ENCODE results near the gene ABCC2. TPM values are rescaled to one million over a fixed set of nuclear protein-coding genes. Genes with fewer than 3 reads are reported as not detected.

The ABCC2 gene
- total RNA-seq, 3 donors from 2014 or later = 0.69 to 1.6 (median 1.6) TPM

DNA sequence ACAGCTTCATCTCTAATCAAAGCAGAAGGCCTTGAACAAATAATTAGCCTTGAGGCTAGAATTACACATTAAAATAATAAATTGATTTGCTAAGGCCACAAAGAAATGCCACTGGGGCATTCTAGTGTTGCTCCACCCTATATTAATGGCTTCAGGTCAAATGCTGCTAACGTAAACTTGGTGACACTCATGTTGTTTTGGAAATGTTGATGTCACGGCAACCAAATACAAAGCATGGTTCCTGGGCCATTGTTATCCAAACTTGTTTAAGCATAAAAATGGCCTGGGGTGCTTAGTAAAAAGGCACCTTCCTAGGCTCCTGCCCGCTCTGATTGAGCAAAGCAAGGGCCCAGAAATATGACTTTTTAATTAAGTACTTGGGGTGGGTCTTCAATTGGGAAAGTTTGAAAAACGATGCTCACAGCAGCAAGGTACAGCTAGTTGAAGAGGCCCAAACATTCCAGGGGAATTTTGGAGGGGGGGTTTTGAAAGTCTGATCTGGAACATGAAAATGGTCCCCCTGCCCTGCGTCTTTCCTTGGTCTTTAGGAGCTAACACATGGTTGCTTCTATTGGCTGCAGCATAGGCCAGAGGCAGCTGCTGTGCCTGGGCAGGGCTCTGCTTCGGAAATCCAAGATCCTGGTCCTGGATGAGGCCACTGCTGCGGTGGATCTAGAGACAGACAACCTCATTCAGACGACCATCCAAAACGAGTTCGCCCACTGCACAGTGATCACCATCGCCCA is 67.8 kb downstream of the ABCC2 start:
- Histone ChIP-seq H3K4me3 (no peak overlapping the region), H3K36me3 (ENCODE audit: low read depth) (no peaks in the 10 kb centered on the region), H3K4me1 (ENCODE audit: low read depth) (no peaks in the 10 kb centered on the region), H3K9me3 (no peaks in the 10 kb centered on the region)
- ATAC-seq = peak; percentile 35
- DNase-seq = no peak
- TF ChIP-seq, protein P1, sequence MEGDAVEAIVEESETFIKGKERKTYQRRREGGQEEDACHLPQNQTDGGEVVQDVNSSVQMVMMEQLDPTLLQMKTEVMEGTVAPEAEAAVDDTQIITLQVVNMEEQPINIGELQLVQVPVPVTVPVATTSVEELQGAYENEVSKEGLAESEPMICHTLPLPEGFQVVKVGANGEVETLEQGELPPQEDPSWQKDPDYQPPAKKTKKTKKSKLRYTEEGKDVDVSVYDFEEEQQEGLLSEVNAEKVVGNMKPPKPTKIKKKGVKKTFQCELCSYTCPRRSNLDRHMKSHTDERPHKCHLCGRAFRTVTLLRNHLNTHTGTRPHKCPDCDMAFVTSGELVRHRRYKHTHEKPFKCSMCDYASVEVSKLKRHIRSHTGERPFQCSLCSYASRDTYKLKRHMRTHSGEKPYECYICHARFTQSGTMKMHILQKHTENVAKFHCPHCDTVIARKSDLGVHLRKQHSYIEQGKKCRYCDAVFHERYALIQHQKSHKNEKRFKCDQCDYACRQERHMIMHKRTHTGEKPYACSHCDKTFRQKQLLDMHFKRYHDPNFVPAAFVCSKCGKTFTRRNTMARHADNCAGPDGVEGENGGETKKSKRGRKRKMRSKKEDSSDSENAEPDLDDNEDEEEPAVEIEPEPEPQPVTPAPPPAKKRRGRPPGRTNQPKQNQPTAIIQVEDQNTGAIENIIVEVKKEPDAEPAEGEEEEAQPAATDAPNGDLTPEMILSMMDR (IDR thresholded peaks at IDR 0.05) = no peak
- intact Hi-C loops (cut with DNase I, micrococcal nuclease) = no loop called here

DNA sequence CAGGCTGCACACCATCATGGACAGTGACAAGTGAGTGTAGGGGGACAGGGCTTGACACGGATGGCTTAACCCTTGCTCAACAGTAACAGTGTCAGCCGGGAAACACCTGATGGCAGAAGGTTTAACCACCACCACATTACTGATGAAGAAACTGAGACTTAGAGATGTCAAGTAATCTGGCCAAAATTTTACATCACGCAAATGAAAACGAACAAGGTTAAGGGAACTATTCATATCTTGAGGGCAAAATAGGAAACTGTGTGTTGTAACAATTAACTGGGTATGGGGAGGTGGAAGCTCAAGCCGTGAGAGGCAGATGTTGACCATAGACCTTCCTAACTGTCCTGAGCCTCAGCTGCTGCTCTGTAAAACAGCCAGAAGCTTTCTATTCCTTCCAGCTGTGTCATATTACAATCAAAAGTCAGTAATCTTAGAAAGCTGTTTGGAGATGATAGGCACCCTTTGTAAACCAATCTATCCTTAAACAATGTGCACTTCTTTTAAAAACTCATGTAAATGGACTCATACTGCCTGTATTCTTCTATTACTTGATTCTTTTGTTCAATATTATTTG is 68.4 kb downstream of the ABCC2 start:
- intact Hi-C loops (cut with DNase I, micrococcal nuclease) = no loop called here
- ATAC-seq (no peak), DNase-seq (no peak)
- no peaks in the 10 kb centered on the region for H3K36me3 ChIP-seq (ENCODE audit: low read depth)
- no peaks in the 10 kb centered on the region for H3K9me3 ChIP-seq
- no peaks in the 10 kb centered on the region for H3K4me1 ChIP-seq (ENCODE audit: low read depth)
- no peak overlapping the region for H3K4me3 ChIP-seq
- TF ChIP-seq, protein P1 (IDR thresholded peaks at IDR 0.05) = no peak

DNA sequence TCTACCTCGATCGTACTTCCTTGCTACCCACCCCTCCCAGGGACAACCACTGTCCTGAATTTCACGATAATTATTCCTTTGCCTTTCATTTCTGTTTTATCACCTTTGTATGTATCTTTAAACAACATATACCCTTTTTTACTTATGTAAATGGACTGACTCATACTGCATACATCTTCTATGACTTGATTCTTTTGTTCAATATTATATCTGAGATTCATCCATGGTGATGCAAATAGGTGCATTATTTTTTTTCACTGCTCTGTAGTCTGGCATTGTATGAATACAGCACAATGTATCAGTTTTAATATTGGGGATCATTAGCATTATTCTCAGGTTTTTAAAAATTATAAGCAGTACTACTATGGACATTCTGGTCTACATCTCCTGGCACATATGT is 69.4 kb downstream of the ABCC2 start:
- intact Hi-C loops (cut with DNase I, micrococcal nuclease) = no loop called here

DNA sequence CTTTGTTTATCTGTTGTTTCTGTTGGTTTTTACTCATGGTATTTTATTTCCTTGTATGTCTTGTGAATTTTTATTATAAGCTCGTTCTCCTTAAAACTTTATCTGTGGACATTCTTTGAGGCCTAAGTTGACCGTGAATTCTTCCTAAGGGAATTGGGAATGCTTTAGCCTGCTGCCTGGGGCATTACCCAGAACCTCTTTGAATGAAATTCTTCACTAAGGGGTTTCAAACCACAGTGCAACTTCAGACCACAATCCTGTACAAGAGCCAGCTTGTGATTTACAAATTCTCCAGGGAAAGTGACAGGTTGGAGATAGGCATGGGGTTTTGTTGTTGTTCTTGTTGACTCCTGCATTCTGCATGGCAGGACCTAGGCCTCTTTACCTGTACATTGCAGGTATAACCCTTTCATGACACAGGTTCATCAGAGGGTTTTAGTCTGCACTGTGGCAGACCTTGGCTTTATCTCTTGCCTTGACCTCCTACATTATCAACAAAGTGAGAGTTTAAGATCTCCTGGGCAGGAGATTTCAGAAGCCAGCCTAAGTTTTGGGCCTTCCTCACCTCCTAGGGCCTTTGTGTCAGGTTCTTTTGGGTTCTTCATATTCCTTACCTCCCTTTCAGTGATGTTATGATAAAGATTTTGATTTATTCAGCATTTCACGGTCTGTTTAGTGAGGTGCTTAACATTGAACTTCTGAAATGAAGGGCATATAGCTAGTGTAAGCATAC is 70.2 kb downstream of the ABCC2 start:
- TF ChIP-seq, protein P1 (IDR thresholded peaks at IDR 0.05) = no peak
- Histone ChIP-seq H3K4me1 (ENCODE audit: low read depth) (no peaks in the 10 kb centered on the region), H3K4me3 (no peak overlapping the region), H3K9me3 (no peaks in the 10 kb centered on the region), H3K36me3 (ENCODE audit: low read depth) (no peaks in the 10 kb centered on the region)
- intact Hi-C loops (cut with DNase I, micrococcal nuclease) = no loop called here
- no peak for DNase-seq
- ATAC-seq = no peak

More for the DNA sequence above, 69.4 kb downstream of the ABCC2 start:
- H3K9me3 ChIP-seq = no peaks in the 10 kb centered on the region
- ATAC-seq (no peak), DNase-seq (no peak)
- no peaks in the 10 kb centered on the region for H3K36me3 ChIP-seq (ENCODE audit: low read depth)
- TF ChIP-seq, protein P1 (IDR thresholded peaks at IDR 0.05) = no peak
- no peak overlapping the region for H3K4me3 ChIP-seq
- no peaks in the 10 kb centered on the region for H3K4me1 ChIP-seq (ENCODE audit: low read depth)

DNA sequence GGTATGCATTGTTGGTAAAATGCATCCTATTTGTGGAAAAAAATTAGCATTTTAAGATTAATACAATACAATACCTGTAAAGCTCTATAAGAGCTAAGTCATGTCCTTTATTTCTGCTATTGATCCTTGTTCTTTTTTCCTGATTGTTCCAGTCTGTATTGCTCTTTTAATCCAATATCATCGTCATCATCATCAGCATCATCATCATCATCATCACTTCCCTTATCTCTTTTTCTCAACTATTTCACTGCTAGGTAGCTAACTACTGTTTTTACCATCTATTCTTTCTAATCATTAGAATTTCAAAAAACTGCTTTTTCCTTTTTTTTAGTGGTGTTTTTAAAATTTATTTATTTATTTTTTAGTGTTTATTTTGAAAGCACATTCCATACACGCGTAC is 71.2 kb downstream of the ABCC2 start:
- no peaks in the 10 kb centered on the region for H3K36me3 ChIP-seq (ENCODE audit: low read depth)
- ATAC-seq (no peak), DNase-seq (no peak)
- intact Hi-C loops (cut with DNase I, micrococcal nuclease) = no loop called here
- H3K4me1 ChIP-seq (ENCODE audit: low read depth) = no peaks in the 10 kb centered on the region
- H3K4me3 ChIP-seq = no peak overlapping the region
- no peaks in the 10 kb centered on the region for H3K9me3 ChIP-seq
- TF ChIP-seq, protein P1 (IDR thresholded peaks at IDR 0.05) = no peak

All from mucosa of descending colon (tissue), 3 donors.